IPS-15b (cell line): Measurements from ENCODE around the gene SH3RF1.

Experiments used
- H3K27me3 ChIP-seq: one replicate; pipeline ENCODE4 v1.6.1; 2013; ENCODE audit warnings: low read length; ENCODE audit not compliant: control insufficient read depth, insufficient read depth
- H3K36me3 ChIP-seq: one replicate; pipeline ENCODE4 v1.6.1; 2013; ENCODE audit warnings: low read length; ENCODE audit not compliant: control insufficient read depth, insufficient read depth
- H3K4me1 ChIP-seq: one replicate; pipeline ENCODE4 v1.6.1; 2013; ENCODE audit warnings: mild to moderate bottlenecking, low read length; ENCODE audit not compliant: control insufficient read depth, insufficient read depth
- H3K4me3 ChIP-seq: one replicate; pipeline ENCODE4 v1.5.1; 2013; ENCODE audit warnings: low read depth, low read length
- H3K9ac ChIP-seq: one replicate; pipeline ENCODE4 v1.6.1; 2013; ENCODE audit warnings: low read depth, mild to moderate bottlenecking, low read length
- H3K9me3 ChIP-seq: one replicate; pipeline ENCODE4 v1.6.1; 2013; ENCODE audit warnings: mild to moderate bottlenecking, low read length; ENCODE audit not compliant: control insufficient read depth, insufficient read depth

SH3RF1 gene

DNA sequence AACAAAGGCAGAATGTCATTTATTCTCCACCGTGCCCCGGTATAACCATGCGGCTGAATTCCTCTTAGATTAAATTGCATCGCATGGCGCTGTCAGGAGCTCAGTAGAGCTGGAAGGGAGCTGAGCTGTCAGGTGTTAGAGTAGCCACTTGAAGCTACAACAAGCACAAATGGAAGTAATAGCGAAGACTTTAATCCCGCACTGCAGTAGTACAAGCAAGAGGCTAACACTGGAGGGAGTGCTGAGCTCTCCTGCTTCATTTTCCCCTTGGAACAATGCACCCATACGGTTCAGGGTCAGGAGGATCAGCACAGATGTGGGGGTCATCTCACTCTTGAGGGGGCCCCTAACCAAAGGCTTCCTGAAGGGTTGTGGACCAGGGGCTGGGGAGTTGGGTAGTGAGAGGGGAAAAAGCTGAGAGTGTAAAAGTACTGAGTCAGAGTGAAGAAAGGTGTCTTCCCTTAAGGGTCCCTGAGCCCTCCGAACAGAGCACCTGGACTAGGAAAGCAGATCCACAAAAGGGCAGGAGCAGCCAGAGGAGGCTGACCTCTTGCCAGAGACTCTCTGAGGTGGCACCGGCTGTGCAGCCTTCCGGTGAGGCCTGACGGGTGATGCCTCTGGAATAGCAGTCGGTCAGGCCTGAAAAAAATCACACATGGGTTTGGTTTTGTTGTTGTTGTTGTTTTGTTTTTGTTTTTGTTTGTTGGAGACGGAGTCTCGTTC is 224.7 kb downstream of the SH3RF1 start:
- Histone ChIP-seq H3K36me3 (no peaks in the 10 kb centered on the region), H3K4me3 (no peak overlapping the region), H3K27me3 (no peaks in the 10 kb centered on the region), H3K9me3 (no peaks in the 10 kb centered on the region), H3K4me1 (peaks cover 5% of the 10 kb centered on the region), H3K9ac (no peak overlapping the region)

- Histone ChIP-seq H3K36me3 (no peaks in the 10 kb centered on the region), H3K9ac (no peak overlapping the region), H3K4me1 (no peaks in the 10 kb centered on the region), H3K4me3 (no peak overlapping the region), H3K27me3 (no peaks in the 10 kb centered on the region), H3K9me3 (no peaks in the 10 kb centered on the region)
Observed at GRCh38 chr4:169044714-169045447, 225.9 kb downstream of the SH3RF1 start.
